IMR-90 (cell line): ENCODE measurements around the gene MFAP4. TPM values are rescaled to one million over a fixed set of nuclear protein-coding genes. Genes with fewer than 3 reads are reported as not detected.
A peak's percentile ranks its signal among the peaks of the same experiment; 100 is the strongest.

Experiments used
- ATAC-seq: fragments of 200-7000 bp; cut with Tn5 transposase; 2 replicates; pipeline ENCODE4 v1.9.1; 2020; ENCODE audit warnings: low read depth, mild to moderate bottlenecking, moderate library complexity
- BruUV-seq: library from RNA; stranded (reverse); fragments of 400-500 nt; replicated peaks from 2 replicates; lab custom pipeline; 2021; lab: Mats Ljungman, UMichigan
- CTCF ChIA-PET: fragments of 300-600 bp; formaldehyde crosslinking; extraction: SDS; loops from one replicate; lab custom pipeline; 2021; ENCODE audit warnings: antibody characterized with exemption; lab: Yijun Ruan, JAX
- POLR2A ChIA-PET: fragments of 300-600 bp; sonication (Branson Sonifier 250); formaldehyde crosslinking; loops from one replicate; lab custom pipeline; 2022; ENCODE audit warnings: antibody characterized with exemption; ENCODE audit not compliant: unreplicated experiment; lab: Charles Lee
- DNase-seq: peaks from one replicate; pipeline ENCODE4 v3.0.0; 2013
- H2AFZ ChIP-seq: replicated peaks from 2 replicates; pipeline ENCODE3; 2013; ENCODE audit warnings: low read length, mild to moderate bottlenecking; ENCODE audit not compliant: poor library complexity
- H2AK5ac ChIP-seq: 2 replicates; pipeline ENCODE4 v1.6.1; 2013; ENCODE audit warnings: low read depth, low read length, inconsistent platforms
- H2AK9ac ChIP-seq: replicated peaks from 2 replicates; pipeline ENCODE3; 2013; ENCODE audit warnings: mild to moderate bottlenecking, low read depth, low read length, moderate library complexity; ENCODE audit not compliant: poor library complexity
- H2BK120ac ChIP-seq: 2 replicates; pipeline ENCODE4 v1.6.1; 2013; ENCODE audit warnings: low read depth, low read length, inconsistent platforms
- H2BK15ac ChIP-seq: 3 replicates; pipeline ENCODE4 v1.6.1; 2013; ENCODE audit warnings: low read depth, low read length, inconsistent platforms
- H2BK20ac ChIP-seq: 2 replicates; pipeline ENCODE4 v1.6.1; 2013; ENCODE audit warnings: low read depth, mild to moderate bottlenecking, inconsistent platforms, low read length, moderate library complexity
- H2BK5ac ChIP-seq: 2 replicates; pipeline ENCODE4 v1.6.1; 2013; ENCODE audit warnings: mild to moderate bottlenecking, low read depth, low read length, inconsistent platforms; ENCODE audit not compliant: poor library complexity, severe bottlenecking
- H3K14ac ChIP-seq: replicated peaks from 2 replicates; pipeline ENCODE4 v1.6.1; 2013; ENCODE audit warnings: low read depth, low read length, inconsistent platforms
- H3K18ac ChIP-seq: 2 replicates; pipeline ENCODE4 v1.6.1; 2013; ENCODE audit warnings: low read depth, low read length, control low read depth
- H3K23ac ChIP-seq: 2 replicates; pipeline ENCODE4 v1.6.1; 2013; ENCODE audit warnings: low read depth, low read length, inconsistent platforms
- H3K27ac ChIP-seq: 2 replicates; pipeline ENCODE4 v1.5.1; 2013; ENCODE audit warnings: mild to moderate bottlenecking, control low read depth, low read length; ENCODE audit not compliant: insufficient read depth
- H3K27me3 ChIP-seq: 2 replicates; pipeline ENCODE4 v1.6.1; 2013; ENCODE audit warnings: low read length; ENCODE audit not compliant: control insufficient read depth, insufficient read depth
- H3K36me3 ChIP-seq: 2 replicates; pipeline ENCODE4 v1.6.1; 2013; ENCODE audit warnings: low read length, mixed read lengths; ENCODE audit not compliant: control insufficient read depth, insufficient read depth
- H3K4ac ChIP-seq: 2 replicates; pipeline ENCODE4 v1.6.1; 2013; ENCODE audit warnings: low read depth, low read length, inconsistent platforms
- H3K4me1 ChIP-seq: 2 replicates; pipeline ENCODE4 v1.6.1; 2013; ENCODE audit warnings: low read length, mixed read lengths; ENCODE audit not compliant: control insufficient read depth, insufficient read depth
- H3K4me2 ChIP-seq: 2 replicates; pipeline ENCODE4 v1.6.1; 2013; ENCODE audit warnings: low read depth, mild to moderate bottlenecking, control low read depth, low read length, moderate library complexity
- H3K4me3 ChIP-seq: 2 replicates; pipeline ENCODE4 v1.5.1; 2013; ENCODE audit warnings: low read depth, mild to moderate bottlenecking, control low read depth, low read length, moderate library complexity; ENCODE audit not compliant: insufficient read depth
- H3K56ac ChIP-seq: 2 replicates; pipeline ENCODE4 v1.6.1; 2013; ENCODE audit warnings: low read length, inconsistent platforms; ENCODE audit not compliant: insufficient read depth; ENCODE audit errors: extremely low read depth
- H3K79me1 ChIP-seq, 2 experiments: 2 replicates each; pipeline ENCODE4 v1.6.1; 2013; ENCODE audit warnings: low read length in 2 of 2, inconsistent platforms in 1 of 2, low read depth in 1 of 2
- H3K9ac ChIP-seq: 2 replicates; pipeline ENCODE4 v1.6.1; 2013; ENCODE audit warnings: low read depth, low read length, control low read depth
- H3K9me1 ChIP-seq: 2 replicates; pipeline ENCODE4 v1.6.1; 2013; ENCODE audit warnings: low read length, inconsistent platforms; ENCODE audit not compliant: insufficient read depth
- H3K9me3 ChIP-seq: 2 replicates; pipeline ENCODE4 v1.6.1; 2013; ENCODE audit warnings: low read length; ENCODE audit not compliant: control insufficient read depth, insufficient read depth
- H4K20me1 ChIP-seq: 2 replicates; pipeline ENCODE4 v1.6.1; 2013; ENCODE audit warnings: low read length, inconsistent platforms; ENCODE audit not compliant: insufficient read depth
- H4K5ac ChIP-seq: 2 replicates; pipeline ENCODE4 v1.6.1; 2013; ENCODE audit warnings: mild to moderate bottlenecking, low read depth, low read length, control low read depth
- H4K8ac ChIP-seq, 2 experiments: 2 replicates each; pipeline ENCODE4 v1.6.1; 2013; ENCODE audit warnings: low read depth in 2 of 2, low read length in 2 of 2, control low read depth in 1 of 2, inconsistent platforms in 1 of 2
- H4K91ac ChIP-seq: 2 replicates; pipeline ENCODE4 v1.6.1; 2013; ENCODE audit warnings: low read depth, low read length, inconsistent platforms; ENCODE audit not compliant: insufficient read depth
- CEBPB ChIP-seq: IDR thresholded peaks from 2 replicates; pipeline ENCODE4 v1.6.1; 2012; ENCODE audit warnings: low read depth, low read length, improper control_type of control experiment
- CHD1 ChIP-seq: IDR thresholded peaks from 2 replicates; pipeline ENCODE4 v1.6.1; 2012; ENCODE audit warnings: low read depth, low read length, improper control_type of control experiment
- FOS ChIP-seq: fragments of 150-350 bp; IDR thresholded peaks from 2 replicates; pipeline ENCODE4 v1.6.1; 2016; ENCODE audit warnings: low read depth, low read length
- MAFK ChIP-seq: IDR thresholded peaks from 2 replicates; pipeline ENCODE4 v1.6.1; 2012; ENCODE audit warnings: low read depth, low read length, improper control_type of control experiment
- MAZ ChIP-seq: IDR thresholded peaks from 2 replicates; pipeline ENCODE4 v1.6.1; 2012; ENCODE audit warnings: low read depth, mild to moderate bottlenecking, low read length, improper control_type of control experiment, moderate library complexity, borderline replicate concordance
- NFE2L2 ChIP-seq: fragments of 150-350 bp; IDR thresholded peaks from 2 replicates; pipeline ENCODE4 v1.6.1; 2016; ENCODE audit warnings: low read depth, mild to moderate bottlenecking, low read length
- POLR2A ChIP-seq: IDR thresholded peaks from 2 replicates; pipeline ENCODE4 v1.6.1; 2012; ENCODE audit warnings: mild to moderate bottlenecking, low read depth, low read length
- RAD21 ChIP-seq: IDR thresholded peaks from 2 replicates; pipeline ENCODE4 v1.6.1; 2012; ENCODE audit warnings: low read length, improper control_type of control experiment
- RCOR1 ChIP-seq: IDR thresholded peaks from 2 replicates; pipeline ENCODE4 v1.6.1; 2012; ENCODE audit warnings: mild to moderate bottlenecking, low read length, improper control_type of control experiment; ENCODE audit not compliant: insufficient replicate concordance
- RFX5 ChIP-seq: IDR thresholded peaks from 2 replicates; pipeline ENCODE4 v1.8.0; 2012; ENCODE audit warnings: low read depth, mild to moderate bottlenecking, low read length, moderate library complexity
- SMC3 ChIP-seq: fragments of 150-350 bp; IDR thresholded peaks from 2 replicates; pipeline ENCODE4 v1.6.1; 2016; ENCODE audit warnings: low read depth, mild to moderate bottlenecking, antibody characterized with exemption, low read length, moderate library complexity
- WGBS, 2 experiments: methylation state at CpG; one replicate each; pipeline versions ENCODE4 v1.1.5 to v1.1.7; 2013; ENCODE audit warnings: missing lambda C conversion rate in 2 of 2; ENCODE audit not compliant: insufficient read length in 1 of 2; ENCODE audit errors: extremely low coverage in 2 of 2; 5-methylcytosine and 5-hydroxymethylcytosine counted together
- dilution Hi-C: fragments of 300-500 bp; cut with HindIII; formaldehyde crosslinking; loops from one replicate; pipeline ENCODE4 v1.14.3; 2018; ENCODE audit warnings: low sequenced_read_pairs; ENCODE audit not compliant: unreplicated experiment
- in situ Hi-C: fragments of 300-500 bp; cut with MboI; formaldehyde crosslinking; loops from 3 replicates; pipeline ENCODE4 v1.14.3; 2019; ENCODE audit warnings: low sequenced_read_pairs, inconsistent platforms, mixed read lengths
- intact Hi-C: fragments of 100-400 bp; cut with micrococcal nuclease; formaldehyde crosslinking; loops from 2 replicates; pipeline ENCODE4 v1.10.0; 2022
- polyA plus RNA-seq, 3 experiments: library from polyadenylated mRNA; depleted of rRNA; stranded (reverse); fragments of >200 nt; gene quantifications; 2 replicates each; pipeline ENCODE4 v1.2.3, GENCODE V29; 2012; ENCODE audit warnings: low replicate concordance in 1 of 3
- total RNA-seq: library from RNA; depleted of rRNA; stranded (reverse); fragments of >200 nt; gene quantifications from 2 replicates; pipeline ENCODE4 v1.2.3, GENCODE V29; 2012
- TF ChIP-seq, protein P1 (sequence below): conservative IDR thresholded peaks from 2 replicates; pipeline ENCODE4 v1.5.1; 2012; ENCODE audit warnings: mild to moderate bottlenecking, low read depth, low read length, improper control_type of control experiment

Gene MFAP4
- total and polyA plus RNA-seq, 2 of the 4 experiments (the other 2 are of a cell fraction): 7.0 to 71.6 TPM

DNA sequence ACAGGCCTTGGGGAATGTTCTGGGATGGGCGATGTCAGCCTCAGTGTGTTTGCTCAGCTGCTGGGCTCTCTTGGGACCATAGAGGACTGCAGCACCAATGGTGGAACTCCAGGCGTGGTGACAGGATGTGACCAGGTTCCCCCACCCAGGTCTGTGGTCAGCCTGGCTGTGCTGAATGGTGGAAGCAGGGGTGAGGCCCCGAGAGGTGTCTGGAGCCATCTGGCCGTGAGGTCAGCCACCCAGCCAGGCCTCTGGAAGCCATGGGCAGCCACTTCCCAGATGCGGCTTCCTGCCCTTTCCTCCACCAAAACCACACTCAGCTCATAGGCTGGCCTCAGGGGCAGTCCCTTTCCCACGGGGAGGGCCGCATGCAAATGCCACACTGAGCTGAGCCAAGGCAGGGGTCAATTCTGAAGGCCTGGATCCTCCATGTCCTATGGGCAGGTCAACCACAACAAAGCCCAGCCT, 16.5 kb downstream of the MFAP4 start:
- H3K27ac ChIP-seq: no peak overlapping the region
- dilution Hi-C loops: no loop called here
- 93% methylated on average over 3 of the region's 7 CpGs; no CpG with 5 or more reads in 1 of the 2 experiments for WGBS, 2 experiments
- peak overlapping the region; percentile 44 for H2AFZ ChIP-seq
- no peak overlapping the region for H3K18ac ChIP-seq
- H4K20me1 ChIP-seq: no peaks in the 10 kb centered on the region
- H3K27me3 ChIP-seq: no peaks in the 10 kb centered on the region
- DNase-seq (no peak), ATAC-seq (no peak)
- H3K14ac ChIP-seq: no peak overlapping the region
- in situ Hi-C loops: no loop called here
- peaks cover 2% of the 10 kb centered on the region; the same call in 1 of the 2 replicates for H3K36me3 ChIP-seq
- no TSS peak for BruUV-seq
- H3K23ac ChIP-seq: no peak overlapping the region
- ChIA-PET CTCF (no interaction called here), POLR2A (interaction anchor here (0.5 kb wide), 1 partner anchor 17 kb away, joined by 5 read pairs; the partner anchor contains the start of gene MFAP4)
- no peak overlapping the region for H3K4me3 ChIP-seq
- H3K4me1 ChIP-seq: 0 out of 2 replicates have a peak, but pooled peaks cover 2% of the 10 kb centered on the region
- no peaks in the 10 kb centered on the region for H3K9me3 ChIP-seq
- H2BK20ac ChIP-seq: no peak overlapping the region
- H4K8ac ChIP-seq: no peak overlapping the region
- TF ChIP-seq NFE2L2: no peak
- TF ChIP-seq MAZ: no peak
- TF ChIP-seq POLR2A: no peak
- TF ChIP-seq MAFK: no peak
- TF ChIP-seq RCOR1: no peak
- TF ChIP-seq CHD1: no peak
- no peak for TF ChIP-seq FOS
- TF ChIP-seq RFX5: no peak
- TF ChIP-seq CEBPB: no peak
- no peak for TF ChIP-seq SMC3
- TF ChIP-seq, protein P1, sequence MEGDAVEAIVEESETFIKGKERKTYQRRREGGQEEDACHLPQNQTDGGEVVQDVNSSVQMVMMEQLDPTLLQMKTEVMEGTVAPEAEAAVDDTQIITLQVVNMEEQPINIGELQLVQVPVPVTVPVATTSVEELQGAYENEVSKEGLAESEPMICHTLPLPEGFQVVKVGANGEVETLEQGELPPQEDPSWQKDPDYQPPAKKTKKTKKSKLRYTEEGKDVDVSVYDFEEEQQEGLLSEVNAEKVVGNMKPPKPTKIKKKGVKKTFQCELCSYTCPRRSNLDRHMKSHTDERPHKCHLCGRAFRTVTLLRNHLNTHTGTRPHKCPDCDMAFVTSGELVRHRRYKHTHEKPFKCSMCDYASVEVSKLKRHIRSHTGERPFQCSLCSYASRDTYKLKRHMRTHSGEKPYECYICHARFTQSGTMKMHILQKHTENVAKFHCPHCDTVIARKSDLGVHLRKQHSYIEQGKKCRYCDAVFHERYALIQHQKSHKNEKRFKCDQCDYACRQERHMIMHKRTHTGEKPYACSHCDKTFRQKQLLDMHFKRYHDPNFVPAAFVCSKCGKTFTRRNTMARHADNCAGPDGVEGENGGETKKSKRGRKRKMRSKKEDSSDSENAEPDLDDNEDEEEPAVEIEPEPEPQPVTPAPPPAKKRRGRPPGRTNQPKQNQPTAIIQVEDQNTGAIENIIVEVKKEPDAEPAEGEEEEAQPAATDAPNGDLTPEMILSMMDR: no peak
- TF ChIP-seq RAD21: no peak
- no peak overlapping the region for H2BK15ac ChIP-seq
- no peak overlapping the region for H3K9ac ChIP-seq
- H4K5ac ChIP-seq: no peak overlapping the region
- H3K4me2 ChIP-seq: no peak overlapping the region
- H3K79me1 ChIP-seq: 0 out of 4 replicates have a peak, but pooled peaks cover 1% of the 10 kb centered on the region in 2 experiments
- H3K56ac ChIP-seq: no peak overlapping the region
- no peak overlapping the region for H3K4ac ChIP-seq
- no peak overlapping the region for H4K91ac ChIP-seq
- no peaks in the 10 kb centered on the region for H3K9me1 ChIP-seq
- intact Hi-C loops: no loop called here
- no peak overlapping the region for H2AK9ac ChIP-seq
- no peak overlapping the region for H2BK120ac ChIP-seq
- no peak overlapping the region for H2AK5ac ChIP-seq
- H2BK5ac ChIP-seq: no peak overlapping the region
